Left lobe of liver (tissue), 2 donors: ENCODE measurements around the gene AK6. TPM values are rescaled to one million over a fixed set of nuclear protein-coding genes. Genes with fewer than 3 reads are reported as not detected.
"Not testable (repeated sequence)": the region's sequence is repeated elsewhere in the genome, so short reads cannot be mapped to it uniquely, and the experiment has no call there.

ENCODE experiments used
- ATAC-seq: fragments of 200-7000 bp; cut with Tn5 transposase; one replicate; pipeline ENCODE4 v1.9.1; 2020; ENCODE audit warnings: mild to moderate bottlenecking, moderate library complexity
- DNase-seq: peaks from one replicate; pipeline ENCODE4 v3.0.0-alpha.2; 2020; ENCODE audit warnings: low spot score
- total RNA-seq: library from RNA; stranded (reverse); gene quantifications from one replicate; pipeline ENCODE4 v1.2.1, GENCODE V29; 2021
- donor health status: DM: no; HTN: no; CAD: no; lungs with moderate emphysema.
- donor health status: DM: no; HTN: yes; CAD: no.

The AK6 gene
- total RNA-seq, 1 donor from 2014 or later: 18.8 TPM

DNA sequence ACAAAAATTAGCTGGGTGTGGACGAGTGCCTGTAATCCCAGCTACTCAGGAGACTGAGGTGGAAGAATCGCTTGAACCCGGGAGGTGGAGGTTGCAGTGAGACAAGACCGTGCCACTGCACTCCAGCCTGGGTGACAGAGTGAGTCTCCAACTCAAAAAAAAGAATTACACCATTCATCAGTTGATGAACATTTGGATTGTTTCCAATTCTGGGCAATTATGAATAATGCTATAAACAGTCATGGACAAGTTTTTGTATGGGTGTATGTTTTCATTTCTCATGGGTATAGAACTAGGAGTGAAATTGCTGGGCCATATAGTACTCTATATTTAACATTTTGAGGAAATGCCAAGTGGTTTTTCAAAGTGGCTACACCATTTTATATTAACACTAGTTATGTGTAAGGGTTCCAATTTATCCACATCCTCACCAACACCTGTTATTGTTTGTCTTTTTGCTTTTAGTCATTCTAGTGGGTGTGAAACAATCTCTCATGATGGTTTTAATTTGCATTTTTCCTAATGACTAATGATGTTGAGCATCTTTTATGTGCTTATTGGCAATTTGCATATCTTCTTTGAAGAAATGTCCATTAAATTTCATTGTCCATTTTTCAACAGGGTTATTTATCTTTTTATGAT lies 27.7 kb downstream of the AK6 start:
- DNase-seq (no peak), ATAC-seq (no peak)

DNA sequence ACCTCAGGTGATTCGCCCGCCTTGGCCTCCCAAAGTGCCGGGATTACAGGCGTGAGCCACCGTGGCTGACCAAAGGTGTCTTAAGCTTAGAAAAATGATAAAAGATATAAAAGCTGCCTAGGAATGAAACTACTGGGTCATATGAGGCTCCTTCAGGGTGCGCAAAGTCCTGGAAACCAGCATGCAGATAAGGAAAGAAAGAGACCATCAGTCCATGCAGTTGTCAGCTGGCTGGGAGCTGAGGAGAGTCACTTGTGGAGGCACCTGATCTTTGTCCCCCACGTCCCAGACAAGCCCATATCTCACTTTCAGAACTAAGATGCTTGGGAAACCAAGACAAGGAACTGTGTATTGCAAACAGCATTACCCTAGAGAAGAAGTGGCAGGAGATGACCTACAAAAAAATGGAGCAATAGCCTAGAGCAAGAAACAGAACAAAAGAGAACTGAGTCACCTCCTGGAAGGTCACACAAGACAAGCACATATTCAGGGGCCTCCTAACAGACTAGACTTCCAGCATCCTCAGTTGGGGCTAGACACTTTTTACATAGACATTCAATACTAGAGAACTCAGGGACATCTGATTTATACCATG lies 33.9 kb downstream of the AK6 start:
- DNase-seq (no peak), ATAC-seq (no peak)

DNA sequence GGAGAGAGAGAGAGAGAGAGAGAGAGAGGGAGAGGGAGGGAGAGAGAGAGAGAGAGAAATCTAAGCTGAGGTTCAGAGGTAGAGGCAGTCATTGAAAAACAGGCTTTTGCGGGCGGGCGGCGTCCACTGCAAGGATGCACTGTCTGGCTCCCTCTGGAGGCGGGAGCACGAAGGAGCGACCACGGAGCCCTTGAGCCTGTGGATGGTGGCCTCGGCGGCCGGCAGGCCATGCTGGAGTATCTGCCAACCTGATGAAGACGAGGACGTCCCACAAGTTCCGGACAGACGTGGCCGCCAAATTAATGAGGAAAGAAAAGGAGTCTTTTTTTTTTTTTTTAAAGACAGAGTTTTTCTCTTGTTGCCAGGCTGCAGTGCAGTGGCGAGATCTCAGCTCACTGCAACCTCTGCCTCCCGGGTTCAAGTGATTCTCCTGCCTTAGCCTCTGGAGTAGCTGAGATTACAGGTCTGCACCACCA lies 34.5 kb downstream of the AK6 start:
- DNase-seq: peak; percentile 85
- peak; percentile 85 for ATAC-seq

DNA sequence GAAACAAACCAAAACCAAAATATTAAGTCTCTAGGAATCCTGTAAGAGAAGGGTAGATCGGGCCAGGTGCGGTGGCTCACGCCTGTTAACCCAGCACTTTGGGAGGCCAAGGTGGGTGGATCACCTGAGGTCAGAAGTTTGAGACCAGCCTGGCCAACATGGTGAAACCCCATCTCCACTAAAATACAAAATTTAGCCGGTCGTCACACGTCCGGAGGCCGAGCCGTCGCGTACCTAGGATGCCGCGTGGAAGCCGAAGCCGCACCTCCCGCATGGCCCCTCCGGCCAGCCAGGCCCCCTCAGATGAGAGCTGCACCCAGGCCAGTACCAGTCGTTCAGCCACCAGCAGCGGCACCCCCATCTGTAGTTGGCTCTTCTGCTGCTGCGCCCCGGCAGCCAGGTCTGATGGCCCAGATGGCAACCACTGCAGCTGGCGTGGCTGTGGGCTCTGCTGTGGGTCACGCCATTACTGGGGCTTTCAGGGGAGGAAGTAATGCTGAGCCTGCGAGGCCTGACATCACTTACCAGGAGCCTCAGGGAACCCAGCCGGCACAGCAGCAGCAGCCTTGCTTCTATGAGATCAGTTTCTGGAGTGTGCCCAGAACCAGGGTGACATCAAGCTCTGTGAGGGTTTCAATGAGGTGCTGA lies 35.5 kb downstream of the AK6 start:
- ATAC-seq, DNase-seq: not testable (repeated sequence)

DNA sequence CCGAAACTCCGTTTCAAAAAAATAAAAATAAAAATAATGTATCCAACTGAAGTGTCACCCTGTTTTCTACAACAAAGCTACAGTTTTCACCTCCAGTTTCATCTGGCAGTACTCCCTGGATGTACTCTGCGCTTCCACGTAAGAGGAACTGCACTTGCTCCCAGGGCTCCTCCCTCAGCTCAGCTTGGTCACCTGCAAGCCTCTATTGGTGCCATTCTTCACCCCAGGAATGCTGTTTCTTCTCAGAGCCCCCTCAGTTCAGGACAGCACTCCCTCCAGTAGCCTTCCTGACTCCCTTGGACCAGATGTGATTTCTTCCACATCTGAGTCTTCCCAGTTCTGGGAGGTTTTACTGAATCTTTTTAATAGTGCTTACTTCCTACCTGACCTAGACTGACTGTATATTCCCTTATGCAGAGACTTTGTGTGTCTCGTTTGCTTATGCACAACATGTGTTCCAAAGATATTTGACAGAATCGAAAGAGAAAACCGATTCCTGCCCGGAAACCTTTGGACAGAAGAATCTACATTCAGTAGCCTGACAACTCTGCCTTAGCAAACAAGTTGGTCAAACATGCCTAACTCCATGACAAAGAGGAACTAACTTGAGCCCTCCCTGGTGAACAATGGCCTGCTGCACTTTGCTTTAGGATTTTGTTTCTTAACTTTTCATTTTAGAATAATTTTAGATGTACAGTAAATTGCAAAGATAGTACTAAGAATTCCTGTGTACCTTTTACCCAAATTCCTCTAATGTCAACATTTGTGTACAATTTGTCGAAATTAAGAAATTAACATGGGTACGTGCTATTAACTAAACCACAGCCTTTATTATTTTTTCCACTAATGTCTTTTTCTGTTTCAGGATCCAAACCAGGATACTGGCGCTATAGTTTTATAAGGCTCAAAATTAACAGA lies 37.5 kb downstream of the AK6 start:
- ATAC-seq (peak; percentile 75), DNase-seq (peak; percentile 64)

DNA sequence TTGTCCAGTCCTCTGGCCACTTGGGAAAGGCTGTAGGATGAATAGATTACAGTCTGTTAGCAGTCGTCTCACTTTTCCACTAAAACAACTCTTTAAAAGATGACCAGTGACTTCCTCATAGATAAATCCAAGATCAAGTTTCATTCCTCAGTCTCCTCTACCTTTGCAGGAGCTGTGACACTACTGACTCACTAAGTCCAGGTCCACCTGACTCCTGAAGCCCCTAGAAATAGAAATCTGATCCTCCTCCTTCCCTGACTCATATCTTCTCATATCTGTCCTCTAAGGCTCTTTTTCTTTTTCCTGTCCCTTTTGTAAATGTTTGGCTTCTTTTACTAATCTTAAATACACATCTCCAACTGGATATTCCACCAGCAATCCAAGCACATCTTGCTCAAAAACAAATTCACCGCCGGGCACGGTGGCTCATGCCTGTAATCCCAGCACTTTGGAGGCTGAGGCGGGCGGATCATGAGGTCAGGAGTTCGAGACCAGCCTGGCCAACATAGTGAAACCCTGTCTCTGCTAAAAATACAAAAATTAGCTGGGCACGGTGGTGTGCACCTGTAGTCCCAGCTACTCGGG lies 39.3 kb downstream of the AK6 start:
- no peak for ATAC-seq

DNA sequence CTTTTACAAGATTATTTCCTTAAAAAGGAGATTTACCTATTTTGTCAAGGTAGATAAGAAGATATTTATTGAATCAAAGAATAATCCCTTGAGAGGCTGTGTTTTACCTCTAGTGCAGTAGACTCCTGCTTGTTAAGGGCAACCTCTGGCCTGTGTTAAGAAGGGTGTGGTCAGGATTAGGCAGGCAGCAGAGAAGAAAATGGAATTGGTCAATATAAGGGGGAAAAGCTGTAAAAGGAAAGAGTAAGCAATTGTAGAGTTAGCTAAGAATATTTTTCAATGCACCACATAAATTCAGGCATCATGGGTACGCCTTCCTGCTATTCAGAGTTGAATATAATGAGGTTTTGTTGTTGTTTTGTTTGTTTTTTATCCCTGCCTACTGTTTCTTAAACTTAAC lies 43.0 kb downstream of the AK6 start:
- DNase-seq: no peak
- no peak for ATAC-seq

More for the DNA sequence above, 39.3 kb downstream of the AK6 start:
- no peak for DNase-seq

DNA sequence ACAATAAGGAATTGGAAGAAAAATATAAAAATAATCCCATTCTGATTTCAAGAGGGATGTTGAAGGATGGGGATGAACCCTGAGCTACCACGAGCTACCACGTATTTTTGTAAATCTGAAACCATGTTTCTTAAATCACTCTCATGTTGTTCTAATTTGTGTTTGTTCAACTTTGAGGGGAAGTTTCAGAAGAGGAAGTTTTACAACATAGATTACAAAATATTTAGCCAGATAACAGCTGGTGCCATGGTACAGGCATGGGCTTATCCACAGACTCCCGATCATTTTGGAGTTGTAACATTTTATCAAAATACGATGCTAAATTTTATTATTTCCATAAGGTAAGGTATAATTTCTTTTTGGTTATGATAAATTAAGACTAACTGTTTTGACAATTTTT lies 51.9 kb downstream of the AK6 start:
- no peak for ATAC-seq
- DNase-seq: no peak

DNA sequence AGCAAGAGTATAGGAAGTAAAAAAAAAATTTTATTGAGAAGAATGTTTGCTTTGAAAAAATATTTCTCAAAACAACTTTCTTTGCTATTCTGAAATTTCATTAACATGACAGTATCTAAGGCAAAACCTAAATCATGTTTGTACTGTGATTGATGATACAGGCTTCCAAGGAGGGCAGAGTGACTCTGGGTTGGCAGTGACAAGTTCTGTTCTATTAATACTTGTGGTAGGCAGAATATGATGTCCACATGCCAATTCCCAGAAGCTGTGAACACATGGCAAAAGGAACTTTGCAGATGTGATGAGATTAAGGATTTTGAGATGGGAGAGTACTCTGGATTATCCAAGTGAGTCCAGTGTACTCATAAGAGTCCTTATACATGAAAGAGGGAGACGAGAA lies 53.3 kb downstream of the AK6 start:
- ATAC-seq: no peak
- no peak for DNase-seq

DNA sequence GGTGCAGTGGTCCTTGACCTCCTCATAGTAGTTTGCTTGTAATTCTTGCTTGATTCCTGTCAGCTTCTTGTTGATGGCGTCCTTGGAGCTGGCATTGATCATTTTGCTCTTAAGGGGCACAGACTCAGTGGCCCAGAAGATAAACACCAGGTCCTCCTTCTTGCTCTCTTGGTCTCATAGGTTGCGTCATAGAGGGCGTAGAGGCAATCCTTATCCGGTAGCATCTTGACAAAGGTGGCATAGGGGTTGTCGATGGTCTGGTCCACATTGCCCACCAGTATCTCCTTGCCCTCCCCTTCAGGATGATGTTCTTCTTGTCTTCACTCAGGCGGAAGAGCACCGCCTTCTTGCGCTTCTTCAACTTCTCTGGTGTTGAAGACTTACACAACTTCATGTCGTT lies 55.9 kb downstream of the AK6 start:
- ATAC-seq (no peak), DNase-seq (no peak)

DNA sequence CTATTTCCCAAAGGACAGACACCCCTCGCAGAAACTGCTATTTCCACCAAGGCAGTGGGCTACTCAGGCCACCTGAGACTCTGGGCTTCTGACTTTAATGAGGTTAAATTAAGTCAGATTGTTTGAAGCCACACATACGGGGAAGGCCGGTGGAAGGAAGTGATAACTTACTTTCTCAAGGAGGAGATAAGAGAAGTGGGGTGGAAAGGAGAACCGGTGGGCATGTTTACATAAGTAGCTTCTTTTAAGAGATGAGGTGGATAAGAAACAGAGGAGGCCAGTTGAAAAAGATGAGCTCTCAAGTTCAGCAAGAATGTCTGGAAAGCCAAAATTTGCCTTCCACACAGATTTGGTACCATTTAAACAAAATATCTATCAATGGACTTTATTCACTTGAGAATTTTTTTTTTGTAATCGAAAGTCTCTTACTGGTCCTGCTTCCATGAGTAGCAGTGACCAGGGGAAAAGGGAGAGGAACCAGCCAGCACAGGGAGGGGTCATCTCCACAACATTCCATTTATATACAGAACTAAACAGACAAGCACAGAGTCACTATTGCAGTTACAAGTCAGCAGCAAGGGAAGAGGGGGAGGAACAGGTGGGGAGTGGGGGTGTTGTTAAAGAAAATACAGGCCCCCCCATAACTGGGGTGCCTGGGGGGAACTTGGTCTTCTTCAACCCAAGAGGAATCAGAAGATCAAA lies 56.7 kb downstream of the AK6 start:
- DNase-seq (no peak), ATAC-seq (no peak)

DNA sequence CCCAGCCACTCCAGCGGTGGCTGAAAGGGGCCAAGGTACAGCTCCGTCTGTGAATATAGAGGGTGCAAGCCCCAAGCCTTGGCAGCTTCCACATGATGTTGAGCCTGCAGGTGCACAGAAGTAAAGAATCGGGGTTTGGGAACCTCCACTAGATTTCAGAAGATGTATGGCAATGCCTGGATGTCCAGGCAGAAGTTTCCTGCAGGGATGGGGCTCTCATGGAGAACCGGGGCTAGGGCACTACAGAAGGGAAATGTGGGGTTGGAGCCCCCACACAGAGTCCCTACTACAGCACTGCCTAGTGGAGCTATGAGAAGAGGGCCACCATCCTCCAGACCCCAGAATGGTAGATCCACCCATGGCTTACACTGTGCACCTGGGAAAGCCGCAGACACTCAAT lies 59.9 kb downstream of the AK6 start:
- ATAC-seq (no peak), DNase-seq (no peak)

DNA sequence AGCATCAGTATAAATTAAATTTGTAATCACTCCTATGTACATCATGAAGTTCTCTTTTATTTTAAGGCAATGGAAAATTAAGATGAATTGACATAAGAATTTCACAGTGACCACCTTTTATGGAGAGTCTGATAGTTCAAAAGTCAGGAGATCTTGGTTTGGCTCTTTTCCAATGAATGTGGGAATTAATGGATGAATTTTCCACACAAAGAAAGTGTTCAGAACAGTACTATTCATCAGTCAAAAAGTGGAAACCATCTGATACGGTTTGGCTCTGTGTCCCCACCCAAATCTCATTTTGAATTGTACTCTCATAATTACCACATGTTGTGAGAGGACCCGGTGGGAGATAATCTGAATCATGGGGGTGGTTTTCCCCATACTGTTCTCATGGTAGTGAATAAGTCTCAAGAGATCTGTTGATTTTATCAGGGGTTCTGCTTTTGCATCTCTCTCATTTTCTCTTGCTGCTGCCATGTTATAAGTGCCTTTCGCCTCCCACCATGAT lies 61.2 kb downstream of the AK6 start:
- no peak for DNase-seq
- ATAC-seq: no peak

DNA sequence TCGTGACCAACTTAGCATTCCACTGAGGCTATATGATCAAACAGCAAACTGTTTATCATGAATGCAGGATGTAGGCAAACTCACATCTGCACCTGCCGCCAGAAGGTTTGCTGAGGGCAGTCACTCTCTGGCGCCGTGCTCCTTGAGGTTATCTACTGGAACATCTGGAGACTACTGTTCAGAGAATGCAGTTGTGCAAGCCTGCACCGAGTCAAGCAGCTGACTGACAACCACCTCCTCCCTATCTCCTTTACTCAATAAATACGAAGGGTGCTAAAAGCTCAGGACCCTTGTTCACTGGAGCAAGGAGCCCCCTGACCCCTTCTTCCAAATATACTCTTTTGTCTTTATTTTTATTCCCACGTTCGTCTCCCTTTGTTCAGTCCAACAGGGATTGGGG lies 63.8 kb downstream of the AK6 start:
- ATAC-seq (no peak), DNase-seq (no peak)

Other genes with a start within 250 kb of the AK6 start
- 2.7 TPM for gene CCNB1, start 202.4 kb downstream of the AK6 start, total RNA-seq
- 0.53 TPM for gene CENPH, start 179.9 kb downstream of the AK6 start, total RNA-seq
- 7.6 TPM for gene CDK7, start 134.6 kb downstream of the AK6 start, total RNA-seq
- 18.6 TPM for gene CCDC125, start 36.7 kb downstream of the AK6 start, total RNA-seq
- gene TAF9, start within 50 bp of the AK6 start, total RNA-seq: 20.0 TPM
- 8.9 TPM for gene RAD17, start 298 bp upstream of the AK6 start, total RNA-seq
- gene MARVELD2, start 45.6 kb upstream of the AK6 start, total RNA-seq: 29.7 TPM
- 27.3 TPM for gene OCLN, start 123.3 kb upstream of the AK6 start, total RNA-seq
- gene GTF2H2C, start 190.7 kb upstream of the AK6 start, total RNA-seq: 10.8 TPM